ENCODE measurements around the gene SH3RF2. TPM values are rescaled to one million over a fixed set of nuclear protein-coding genes. Genes with fewer than 3 reads are reported as not detected.

Gene SH3RF2
- total RNA-seq, 1 experiment from 2014 or later = 11.9 TPM

GRCh38 chr5:145922059-145922458, 14.3 kb upstream of the SH3RF2 start:
- DNase-seq (ENCODE audit: low read depth) = peak; percentile 9

DNA sequence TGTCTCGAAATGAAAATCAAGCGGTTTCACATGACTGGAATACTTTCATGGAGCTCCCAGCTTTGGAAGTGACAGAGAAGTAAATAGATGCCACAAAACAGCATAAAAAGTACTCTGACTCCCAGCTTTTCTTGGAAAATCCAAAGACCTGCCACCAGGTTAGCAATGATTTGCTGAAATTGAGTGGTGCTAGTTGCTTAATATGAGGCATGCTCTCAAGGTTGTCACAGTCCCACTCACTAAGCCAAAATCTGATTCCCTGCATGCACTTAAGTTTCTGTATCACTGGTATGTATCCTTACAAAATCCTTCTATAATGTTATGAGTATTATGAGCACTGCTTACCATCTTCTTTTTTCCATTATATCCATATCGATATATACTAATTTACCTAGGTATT, 13.0 kb upstream of the SH3RF2 start:
- no peak for DNase-seq (ENCODE audit: low read depth)

DNA sequence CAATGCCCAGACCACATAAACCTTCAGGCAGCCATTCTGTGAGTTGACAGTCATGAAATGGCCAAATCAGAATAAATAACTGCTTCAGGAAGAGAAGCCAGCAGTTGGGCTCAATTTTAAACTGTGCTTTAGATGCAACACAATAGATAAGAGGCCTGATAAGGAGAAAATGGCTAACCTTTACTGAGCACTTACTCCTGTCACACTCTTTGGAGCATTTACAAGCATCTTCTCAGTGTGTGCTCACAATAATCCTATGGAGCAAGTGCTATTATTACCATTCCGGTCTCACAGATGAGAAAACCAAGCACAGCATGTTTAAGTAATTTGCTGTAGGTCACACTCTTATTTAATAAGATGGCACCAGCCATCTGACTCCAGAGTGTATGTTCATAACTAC, 11.5 kb upstream of the SH3RF2 start:
- DNase-seq (ENCODE audit: low read depth) = peak; percentile 26

DNA sequence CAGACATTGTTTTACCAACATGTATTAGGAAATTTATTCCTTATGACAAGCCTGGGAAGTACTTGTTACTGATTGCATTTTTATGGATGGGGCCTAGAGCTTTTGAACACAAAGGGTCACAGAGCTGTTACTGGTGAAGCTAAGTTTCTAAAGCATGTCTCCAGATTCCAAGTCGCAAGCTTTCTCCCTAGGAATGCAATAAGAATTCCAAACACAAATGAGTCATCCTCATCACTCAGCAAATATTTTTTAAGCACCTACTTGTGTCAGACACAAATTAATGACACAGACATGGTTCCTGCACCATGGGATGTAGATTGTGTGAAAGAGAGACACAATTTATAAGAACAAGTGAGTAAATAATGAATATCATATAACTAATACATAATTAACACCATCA, 11.0 kb upstream of the SH3RF2 start:
- DNase-seq (ENCODE audit: low read depth) = peak; percentile 92

GRCh38 chr5:145925803-145926202, 10.6 kb upstream of the SH3RF2 start:
- DNase-seq (ENCODE audit: low read depth) = peak; percentile 60

DNA sequence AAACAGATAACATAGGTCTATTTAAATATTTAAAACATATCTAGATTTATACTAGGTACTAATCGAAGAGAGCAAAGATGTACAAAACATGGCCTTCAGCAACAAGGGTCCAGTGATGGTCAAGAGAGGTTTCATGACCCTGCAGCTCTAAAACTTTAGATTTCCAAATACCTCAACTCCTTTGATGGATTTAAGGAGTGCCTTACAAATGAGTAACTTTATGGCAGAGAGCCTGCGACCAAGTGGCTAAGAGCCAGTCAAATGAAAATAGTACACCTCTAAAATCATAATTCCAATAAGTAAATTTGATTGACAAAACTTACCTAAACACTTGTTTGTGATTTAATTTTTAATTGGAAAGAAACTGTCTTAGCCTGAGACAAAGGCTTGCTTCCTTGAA, 4.7 kb upstream of the SH3RF2 start:
- DNase-seq (ENCODE audit: low read depth) = peak; percentile 56

- peak; percentile 63 for DNase-seq (ENCODE audit: low read depth)
These were observed 2.1 kb upstream of the SH3RF2 start for GRCh38 chr5:145934276-145934675.

DNA sequence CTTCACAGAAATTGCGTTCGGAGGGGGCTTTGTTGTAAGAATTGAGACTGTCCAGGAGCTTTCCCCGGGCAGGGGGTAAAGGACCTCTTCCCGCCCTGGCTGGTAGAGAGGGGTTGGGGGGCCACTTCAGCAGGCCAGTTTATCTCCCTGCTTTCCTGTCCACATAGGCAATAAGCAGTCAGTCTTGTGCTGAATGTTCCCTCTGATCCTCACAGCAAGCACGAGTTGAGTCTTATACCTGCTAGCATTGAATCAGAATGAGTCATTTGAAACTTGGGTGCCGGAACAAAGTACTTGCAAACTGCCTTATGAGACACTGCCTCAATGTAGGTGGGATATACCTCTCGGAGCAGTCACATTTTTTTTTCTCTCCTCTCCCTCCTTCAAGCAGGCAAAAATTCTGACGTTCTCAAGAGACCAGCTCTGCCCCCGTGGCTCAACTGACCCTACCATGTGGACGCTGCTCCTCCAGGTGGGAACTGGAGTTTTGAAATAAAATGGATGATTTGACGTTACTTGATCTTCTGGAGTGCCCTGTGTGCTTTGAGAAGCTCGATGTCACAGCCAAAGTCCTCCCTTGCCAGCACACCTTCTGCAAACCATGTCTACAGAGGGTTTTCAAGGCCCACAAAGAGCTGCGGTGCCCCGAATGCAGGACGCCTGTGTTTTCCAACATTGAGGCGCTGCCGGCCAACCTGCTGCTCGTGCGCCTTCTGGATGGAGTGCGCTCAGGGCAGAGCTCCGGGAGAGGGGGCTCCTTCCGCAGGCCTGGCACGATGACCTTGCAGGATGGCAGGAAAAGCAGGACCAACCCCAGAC, 1.3 kb downstream of the SH3RF2 start:
- DNase-seq (ENCODE audit: low read depth) = peak; percentile 91

- DNase-seq (ENCODE audit: low read depth) = peak; percentile 68
These were observed 2.6 kb downstream of the SH3RF2 start for GRCh38 chr5:145938776-145939539.

DNA sequence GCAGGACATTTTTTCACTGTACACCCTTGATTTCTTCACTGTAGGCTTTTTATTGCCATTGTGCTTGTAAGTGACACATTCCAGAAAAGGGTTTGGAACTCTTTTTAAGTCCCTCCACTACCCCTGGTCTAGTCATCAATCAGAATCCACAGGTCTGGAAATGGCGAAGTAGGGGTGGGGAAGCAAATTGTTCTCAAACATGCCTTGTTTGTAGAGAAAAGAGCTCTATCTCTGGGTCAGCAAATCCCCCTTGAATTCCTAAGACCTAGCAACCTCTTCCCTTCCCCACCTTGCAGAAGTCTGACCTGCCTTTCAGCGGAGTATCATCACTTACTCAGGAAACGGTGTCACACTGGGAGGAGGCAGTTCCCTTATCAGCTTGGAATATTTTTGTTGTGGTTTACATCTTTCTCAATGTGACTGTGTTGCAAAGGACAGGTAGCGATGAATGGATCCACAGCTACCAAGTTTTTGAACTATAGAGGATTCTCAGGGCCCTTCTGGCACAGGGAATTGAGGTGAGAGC, 3.2 kb downstream of the SH3RF2 start:
- DNase-seq (ENCODE audit: low read depth) = no peak

GRCh38 chr5:145941096-145941447, 4.7 kb downstream of the SH3RF2 start:
- no peak for DNase-seq (ENCODE audit: low read depth)

DNA sequence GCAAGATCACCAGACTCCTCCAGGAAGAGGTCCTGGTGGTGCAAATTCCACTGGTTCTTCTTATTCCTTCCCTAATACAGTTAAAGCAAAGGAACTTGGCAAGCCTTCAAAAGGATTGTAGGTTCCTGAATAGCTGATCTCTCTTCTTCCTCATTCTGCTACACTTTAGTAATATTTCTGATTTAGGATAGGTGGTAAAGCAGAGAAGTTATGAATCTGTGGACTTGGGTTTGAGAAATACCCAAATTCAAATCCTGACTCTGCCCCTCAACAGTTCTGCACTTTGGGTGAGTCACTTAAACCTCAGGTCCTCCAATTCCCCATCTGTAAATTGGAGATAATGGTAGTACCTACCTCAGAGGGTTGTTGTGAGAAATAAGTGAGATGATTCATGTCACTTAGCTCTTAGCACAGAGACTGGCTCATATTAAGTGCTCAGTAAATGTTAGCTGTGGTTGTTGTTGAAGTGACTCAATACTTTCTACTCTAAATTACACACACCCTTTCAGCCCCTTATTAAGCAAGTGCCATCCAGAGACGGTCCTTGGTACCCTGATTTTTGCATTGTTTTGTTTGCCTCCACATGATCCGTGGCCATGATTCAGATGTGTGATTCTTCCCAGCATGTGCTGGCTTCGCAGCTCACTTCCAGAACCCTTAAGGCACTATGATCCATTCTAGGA, 5.2 kb downstream of the SH3RF2 start:
- peak; percentile 77 for DNase-seq (ENCODE audit: low read depth)

DNA sequence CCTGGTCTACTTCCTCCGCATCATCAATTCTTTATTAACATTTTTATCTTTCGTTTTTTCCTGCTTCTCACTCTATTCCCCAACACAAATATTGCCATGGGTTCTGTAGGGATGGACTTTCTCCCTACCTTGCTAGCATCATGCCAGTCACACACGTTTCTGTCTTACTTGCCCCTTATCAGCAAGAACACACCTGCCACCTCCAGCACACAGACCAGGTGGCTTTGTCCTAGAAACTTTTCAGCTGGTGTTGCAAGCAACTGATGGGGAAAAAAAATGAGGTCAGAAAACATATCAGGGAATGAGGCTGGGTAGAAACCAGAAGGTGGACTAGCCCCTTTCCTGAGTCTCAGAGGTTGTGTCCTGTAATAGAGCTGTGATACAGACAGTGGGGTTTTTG, 5.8 kb downstream of the SH3RF2 start:
- DNase-seq (ENCODE audit: low read depth) = no peak

GRCh38 chr5:145942749-145943148, 6.4 kb downstream of the SH3RF2 start:
- no peak for DNase-seq (ENCODE audit: low read depth)

- peak; percentile 60 for DNase-seq (ENCODE audit: low read depth)
These were observed 7.3 kb downstream of the SH3RF2 start for GRCh38 chr5:145943674-145944121.

GRCh38 chr5:145944328-145944727, 8.0 kb downstream of the SH3RF2 start:
- no peak for DNase-seq (ENCODE audit: low read depth)

DNA sequence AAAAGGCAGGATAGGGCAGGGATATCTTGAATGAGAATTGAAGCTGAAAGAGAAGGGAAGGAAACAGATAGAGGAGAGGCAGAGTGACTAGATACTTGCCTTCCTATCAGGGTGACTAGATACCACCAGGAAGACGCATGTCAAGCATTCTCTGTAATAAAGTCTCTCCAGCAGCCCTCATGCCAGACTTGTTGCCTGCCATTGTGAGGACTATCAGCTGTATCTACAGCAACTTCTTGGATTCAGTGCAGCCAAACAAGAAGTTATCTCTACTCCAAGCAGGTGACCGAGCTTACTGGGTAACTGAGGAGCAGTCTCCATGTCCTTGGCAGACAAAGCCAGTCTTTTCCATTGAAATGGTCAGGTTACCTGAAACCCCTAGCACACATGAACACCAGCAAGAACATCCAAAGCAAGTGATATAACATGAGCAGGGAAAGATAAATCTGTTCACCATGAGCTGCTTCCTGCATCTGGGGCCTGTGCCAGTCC, 9.3 kb downstream of the SH3RF2 start:
- no peak for DNase-seq (ENCODE audit: low read depth)

GRCh38 chr5:145946112-145946861, 9.9 kb downstream of the SH3RF2 start:
- DNase-seq (ENCODE audit: low read depth) = peak; percentile 99

DNA sequence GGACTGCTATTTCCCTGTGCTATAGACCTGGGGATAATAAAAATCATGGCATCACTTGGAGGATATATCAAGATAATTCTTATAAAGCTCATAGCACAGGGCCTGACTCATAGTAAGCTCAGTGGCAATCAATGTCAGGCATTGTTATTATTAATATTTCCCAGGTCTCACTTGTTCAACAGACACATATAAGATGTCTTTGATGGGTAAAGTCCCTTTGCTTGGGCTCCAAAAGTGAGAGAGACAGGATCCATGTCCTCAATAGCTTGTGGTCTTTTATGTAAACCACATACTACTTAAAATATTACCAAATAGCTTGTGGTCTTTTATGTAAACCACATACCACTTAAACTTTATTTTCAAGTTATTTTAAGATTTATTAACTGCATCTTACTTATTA, 11.2 kb downstream of the SH3RF2 start:
- no peak for DNase-seq (ENCODE audit: low read depth)

GRCh38 chr5:145948047-145948446, 11.7 kb downstream of the SH3RF2 start:
- DNase-seq (ENCODE audit: low read depth) = no peak

DNA sequence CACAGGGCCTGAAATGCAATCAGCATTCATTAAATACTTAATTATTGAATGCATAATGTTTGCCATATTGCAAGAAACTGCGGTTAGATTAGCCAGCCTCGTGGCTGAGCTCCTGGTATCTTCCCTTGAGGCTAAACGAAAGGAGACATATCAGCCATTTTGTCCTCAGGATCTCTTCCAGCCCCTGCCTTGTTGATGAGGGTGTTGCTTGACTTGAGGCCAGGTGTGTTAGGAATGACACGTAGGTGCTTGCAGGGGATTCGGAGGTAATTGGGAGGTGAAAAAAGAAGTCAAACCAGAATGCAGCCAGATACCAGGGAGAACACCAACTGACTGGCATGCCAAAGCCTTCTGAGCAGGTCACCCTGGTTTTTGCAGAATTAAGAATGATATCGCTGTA, 12.5 kb downstream of the SH3RF2 start:
- DNase-seq (ENCODE audit: low read depth) = no peak
